ENCODE measurements around the gene MRPS18B.
A peak's percentile ranks its signal among the peaks of the same experiment; 100 is the strongest.

Gene MRPS18B

DNA sequence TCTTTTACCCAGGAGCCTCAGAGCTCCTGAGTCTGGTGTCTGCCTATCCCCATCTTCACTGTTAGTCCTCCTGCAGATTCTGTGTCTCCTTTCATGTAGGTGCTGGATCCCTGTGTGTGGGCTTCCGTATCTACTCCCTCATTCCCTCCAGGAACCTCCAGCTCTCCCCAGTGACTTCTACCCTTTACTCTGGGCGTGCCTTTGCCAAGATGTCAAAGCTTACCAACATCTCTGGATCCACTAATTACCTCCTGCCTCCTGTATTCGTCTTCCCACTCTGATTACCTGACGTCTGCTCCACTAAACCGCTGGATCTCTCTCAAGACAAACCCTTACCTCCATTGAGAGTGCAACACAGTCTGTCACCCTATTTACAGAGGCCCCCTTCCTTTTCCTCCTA is 27.1 kb downstream of the MRPS18B start:
- DNase-seq (no peak), ATAC-seq (ENCODE audit: insufficient read depth, low read depth) (no peak)
- Histone ChIP-seq H3K79me2 (ENCODE audit: insufficient read depth, low read length) (peaks cover 57% of the 10 kb centered on the region), H3K4me3 (ENCODE audit: low read depth in 1 of 2, low read length in 2 of 2) (no peak overlapping the region), H2AFZ (ENCODE audit: low read depth, low read length) (no peak overlapping the region), H3K27me3 (ENCODE audit: insufficient read depth, low read length, poor library complexity) (no peaks in the 10 kb centered on the region), H3K9ac (ENCODE audit: low read depth, low read length) (no peak overlapping the region), H4K20me1 (ENCODE audit: insufficient read depth, low read length) (peaks cover 9% of the 10 kb centered on the region; the same call in 1 of the 2 replicates), H3K9me3 (ENCODE audit: insufficient read depth, low read length, severe bottlenecking) (no peaks in the 10 kb centered on the region), H3K4me2 (ENCODE audit: insufficient read depth, low read length) (no peak overlapping the region), H3K4me1 (ENCODE audit: insufficient read depth, low read length) (peaks cover 32% of the 10 kb centered on the region), H3K27ac (ENCODE audit: low read length) (no peak overlapping the region), H3K36me3 (ENCODE audit: insufficient read depth, low read length) (peaks cover 65% of the 10 kb centered on the region)
- TF ChIP-seq, protein P1, sequence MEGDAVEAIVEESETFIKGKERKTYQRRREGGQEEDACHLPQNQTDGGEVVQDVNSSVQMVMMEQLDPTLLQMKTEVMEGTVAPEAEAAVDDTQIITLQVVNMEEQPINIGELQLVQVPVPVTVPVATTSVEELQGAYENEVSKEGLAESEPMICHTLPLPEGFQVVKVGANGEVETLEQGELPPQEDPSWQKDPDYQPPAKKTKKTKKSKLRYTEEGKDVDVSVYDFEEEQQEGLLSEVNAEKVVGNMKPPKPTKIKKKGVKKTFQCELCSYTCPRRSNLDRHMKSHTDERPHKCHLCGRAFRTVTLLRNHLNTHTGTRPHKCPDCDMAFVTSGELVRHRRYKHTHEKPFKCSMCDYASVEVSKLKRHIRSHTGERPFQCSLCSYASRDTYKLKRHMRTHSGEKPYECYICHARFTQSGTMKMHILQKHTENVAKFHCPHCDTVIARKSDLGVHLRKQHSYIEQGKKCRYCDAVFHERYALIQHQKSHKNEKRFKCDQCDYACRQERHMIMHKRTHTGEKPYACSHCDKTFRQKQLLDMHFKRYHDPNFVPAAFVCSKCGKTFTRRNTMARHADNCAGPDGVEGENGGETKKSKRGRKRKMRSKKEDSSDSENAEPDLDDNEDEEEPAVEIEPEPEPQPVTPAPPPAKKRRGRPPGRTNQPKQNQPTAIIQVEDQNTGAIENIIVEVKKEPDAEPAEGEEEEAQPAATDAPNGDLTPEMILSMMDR (IDR thresholded peaks at IDR 0.05; ENCODE audit: borderline replicate concordance, extremely low read depth, low read length, poor library complexity, severe bottlenecking), result no peak
- TF ChIP-seq EZH2 (IDR thresholded peaks at IDR 0.05; ENCODE audit: borderline replicate concordance, low read depth, low read length, severe bottlenecking), result no peak

DNA sequence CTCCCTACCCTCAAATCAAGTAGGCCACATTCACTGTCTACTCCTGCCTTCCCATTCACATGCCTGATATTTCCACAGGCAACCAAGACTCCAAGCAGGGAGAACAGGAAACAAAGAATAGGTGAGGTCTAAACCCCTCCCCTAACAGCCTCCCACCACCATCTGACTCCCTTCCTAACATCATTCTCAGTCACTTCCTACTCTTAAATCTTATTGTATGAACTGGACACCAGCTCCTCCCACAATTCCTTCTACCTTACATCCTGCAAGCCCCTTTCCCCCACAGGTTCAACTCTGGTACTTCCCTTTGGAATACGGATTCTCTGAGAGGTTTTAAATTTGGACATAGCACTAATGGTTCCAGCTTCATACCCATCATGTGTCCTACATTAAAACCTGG is 28.3 kb downstream of the MRPS18B start:
- Histone ChIP-seq H3K9ac (ENCODE audit: low read depth, low read length) (peak overlapping the region; percentile 96), H3K27ac (ENCODE audit: low read length) (peak overlapping the region; percentile 19), H2AFZ (ENCODE audit: low read depth, low read length) (no peak overlapping the region), H3K79me2 (ENCODE audit: insufficient read depth, low read length) (peaks cover 62% of the 10 kb centered on the region), H3K36me3 (ENCODE audit: insufficient read depth, low read length) (peaks cover 60% of the 10 kb centered on the region), H3K4me3 (ENCODE audit: low read depth in 1 of 2, low read length in 2 of 2) (peak overlapping the region in 1 of 2 experiments; percentile 98; a peak in 2 of 4 replicates), H3K9me3 (ENCODE audit: insufficient read depth, low read length, severe bottlenecking) (no peaks in the 10 kb centered on the region), H4K20me1 (ENCODE audit: insufficient read depth, low read length) (peaks cover 9% of the 10 kb centered on the region; the same call in 1 of the 2 replicates), H3K27me3 (ENCODE audit: insufficient read depth, low read length, poor library complexity) (no peaks in the 10 kb centered on the region), H3K4me1 (ENCODE audit: insufficient read depth, low read length) (peaks cover 32% of the 10 kb centered on the region), H3K4me2 (ENCODE audit: insufficient read depth, low read length) (peak overlapping the region; percentile 68)
- TF ChIP-seq, protein P1 (IDR thresholded peaks at IDR 0.05; ENCODE audit: borderline replicate concordance, extremely low read depth, low read length, poor library complexity, severe bottlenecking), result no peak
- no peak for TF ChIP-seq EZH2 (IDR thresholded peaks at IDR 0.05; ENCODE audit: borderline replicate concordance, low read depth, low read length, severe bottlenecking)
- DNase-seq (no peak), ATAC-seq (ENCODE audit: insufficient read depth, low read depth) (no peak)

DNA sequence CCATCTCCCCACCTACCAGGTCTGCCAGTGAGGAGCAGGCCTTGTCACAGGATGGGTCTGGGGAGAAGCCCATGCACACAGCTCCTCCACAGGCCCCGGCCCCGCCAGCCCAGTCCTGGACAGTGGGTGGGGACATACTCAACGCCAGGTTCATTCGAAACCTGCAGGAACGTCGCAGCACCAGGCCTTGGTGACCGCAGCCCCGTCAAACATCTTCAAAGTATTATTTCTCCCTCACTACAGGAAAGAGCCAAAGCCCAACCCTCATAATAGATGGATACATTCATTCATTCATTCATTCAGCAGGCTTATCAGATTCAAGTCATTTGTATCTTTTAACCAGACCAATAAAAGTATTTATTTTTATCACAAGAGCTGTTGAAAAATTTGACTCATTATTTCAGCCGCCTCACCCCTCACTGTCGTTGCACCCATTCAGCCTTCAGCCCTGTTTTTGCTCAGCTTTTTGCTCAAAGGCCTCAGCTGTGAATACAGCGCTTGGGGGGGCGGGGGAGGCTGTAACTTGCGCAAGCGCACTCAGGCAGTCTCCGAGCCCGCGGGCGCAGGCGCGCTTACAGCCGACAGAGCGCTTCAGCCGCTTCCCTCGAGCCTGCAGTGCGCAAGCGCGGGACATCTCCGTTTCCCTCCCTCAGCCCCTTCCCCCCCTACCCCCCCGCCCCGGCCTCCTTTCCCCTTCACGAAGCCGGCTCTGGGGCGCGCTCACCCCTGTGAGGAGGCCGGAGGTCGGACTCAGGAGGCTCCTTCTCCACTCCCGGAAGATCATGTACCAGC is 29.0 kb downstream of the MRPS18B start, which contains the start of gene C6orf136:
TSS of gene C6orf136 (plus strand) at position 684 of the 792 bp plus-strand sequence. CDS start at position 783, 99 bp downstream.
- Histone ChIP-seq H3K9me3 (ENCODE audit: insufficient read depth, low read length, severe bottlenecking) (no peaks in the 10 kb centered on the region), H3K79me2 (ENCODE audit: insufficient read depth, low read length) (peaks cover 62% of the 10 kb centered on the region), H3K4me3 (ENCODE audit: low read depth in 1 of 2, low read length in 2 of 2) (peak within 1 kb of the TSS; percentile 94 to 98), H3K4me1 (ENCODE audit: insufficient read depth, low read length) (peaks cover 32% of the 10 kb centered on the region), H3K27me3 (ENCODE audit: insufficient read depth, low read length, poor library complexity) (no peaks in the 10 kb centered on the region), H3K4me2 (ENCODE audit: insufficient read depth, low read length) (peak within 1 kb of the TSS; percentile 68), H2AFZ (ENCODE audit: low read depth, low read length) (peak within 1 kb of the TSS; percentile 95), H3K27ac (ENCODE audit: low read length) (peak within 1 kb of the TSS; percentile 95), H4K20me1 (ENCODE audit: insufficient read depth, low read length) (peaks cover 9% of the 10 kb centered on the region; the same call in 1 of the 2 replicates), H3K9ac (ENCODE audit: low read depth, low read length) (peak within 1 kb of the TSS; percentile 96), H3K36me3 (ENCODE audit: insufficient read depth, low read length) (peaks cover 59% of the 10 kb centered on the region)
- ATAC-seq (ENCODE audit: insufficient read depth, low read depth) (peak; percentile 78), DNase-seq (peak; percentile 95)
- TF ChIP-seq EZH2 (IDR thresholded peaks at IDR 0.05; ENCODE audit: borderline replicate concordance, low read depth, low read length, severe bottlenecking), result no peak
- TF ChIP-seq, protein P1 (IDR thresholded peaks at IDR 0.05; ENCODE audit: borderline replicate concordance, extremely low read depth, low read length, poor library complexity, severe bottlenecking), result no peak

Data from DND-41 (cell line).